Measurements from ENCODE around the gene OVAAL. TPM values are rescaled to one million over a fixed set of nuclear protein-coding genes. Genes with fewer than 3 reads are reported as not detected.

Gene OVAAL
- total and polyA plus RNA-seq, 9 of the 15 experiments (the other 6 are each of a cell fraction or from before 2014, with no cell fraction given), result 0.04 to 0.18 (median 0.08) TPM; not detected in 4

- TF ChIP-seq ZNF318 (IDR thresholded peaks at IDR 0.05; ENCODE audit: borderline replicate concordance in 1 of 2, low read depth in 1 of 2) (peak in 1 of 2 experiments; percentile 58; a peak in 1 of 4 replicates), TBL1XR1 (IDR thresholded peaks at IDR 0.05; ENCODE audit: low read length in 2 of 2) (peak in 1 of 2 experiments; percentile 82; a peak in 1 of 4 replicates), MYNN (IDR thresholded peaks at IDR 0.05) (0 out of 2 replicates have a peak, but pooled peaks have one; percentile 34), MYNN (CRISPR knock-in tag; IDR thresholded peaks at IDR 0.05) (no peak), ZNF217 (CRISPR knock-in tag; IDR thresholded peaks at IDR 0.05) (no peak), POLR2AphosphoS5 (IDR thresholded peaks at IDR 0.05; ENCODE audit: control insufficient read depth, insufficient read depth, low read depth, low read length) (peak; percentile 75), BRF1 (IDR thresholded peaks at IDR 0.05; ENCODE audit: borderline replicate concordance, extremely low read depth, insufficient read length) (no peak), ZNF316 (IDR thresholded peaks at IDR 0.05) (peak; percentile 74), CREB1 (IDR thresholded peaks at IDR 0.05) (peak; percentile 55; the same call in 1 of the 2 replicates), CREB1 (CRISPR knock-in tag; IDR thresholded peaks at IDR 0.05) (peak; percentile 73; the same call in 1 of the 2 replicates), RBM22 (IDR thresholded peaks at IDR 0.05; ENCODE audit: low read depth, low read length, poor library complexity, severe bottlenecking) (no peak), STAT5B (CRISPR knock-in tag; IDR thresholded peaks at IDR 0.05) (no peak)
- TF ChIP-seq, protein P1, sequence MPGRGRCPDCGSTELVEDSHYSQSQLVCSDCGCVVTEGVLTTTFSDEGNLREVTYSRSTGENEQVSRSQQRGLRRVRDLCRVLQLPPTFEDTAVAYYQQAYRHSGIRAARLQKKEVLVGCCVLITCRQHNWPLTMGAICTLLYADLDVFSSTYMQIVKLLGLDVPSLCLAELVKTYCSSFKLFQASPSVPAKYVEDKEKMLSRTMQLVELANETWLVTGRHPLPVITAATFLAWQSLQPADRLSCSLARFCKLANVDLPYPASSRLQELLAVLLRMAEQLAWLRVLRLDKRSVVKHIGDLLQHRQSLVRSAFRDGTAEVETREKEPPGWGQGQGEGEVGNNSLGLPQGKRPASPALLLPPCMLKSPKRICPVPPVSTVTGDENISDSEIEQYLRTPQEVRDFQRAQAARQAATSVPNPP (IDR thresholded peaks at IDR 0.05; ENCODE audit: borderline replicate concordance, insufficient read depth, insufficient read length), result no peak
- TF ChIP-seq, protein P2, sequence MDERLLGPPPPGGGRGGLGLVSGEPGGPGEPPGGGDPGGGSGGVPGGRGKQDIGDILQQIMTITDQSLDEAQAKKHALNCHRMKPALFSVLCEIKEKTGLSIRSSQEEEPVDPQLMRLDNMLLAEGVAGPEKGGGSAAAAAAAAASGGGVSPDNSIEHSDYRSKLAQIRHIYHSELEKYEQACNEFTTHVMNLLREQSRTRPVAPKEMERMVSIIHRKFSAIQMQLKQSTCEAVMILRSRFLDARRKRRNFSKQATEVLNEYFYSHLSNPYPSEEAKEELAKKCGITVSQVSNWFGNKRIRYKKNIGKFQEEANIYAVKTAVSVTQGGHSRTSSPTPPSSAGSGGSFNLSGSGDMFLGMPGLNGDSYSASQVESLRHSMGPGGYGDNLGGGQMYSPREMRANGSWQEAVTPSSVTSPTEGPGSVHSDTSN (CRISPR knock-in tag; IDR thresholded peaks at IDR 0.05; ENCODE audit: low read depth), result no peak
- TF ChIP-seq, protein P2 (tag; conservative IDR thresholded peaks at IDR 0.05; ENCODE audit: low read depth), result peak; percentile 73
Observed at GRCh38 chr1:180611016-180611930, 52.5 kb downstream of the OVAAL start (continued).
